Kasumi-1 (cell line): Measurements from ENCODE around the gene CST4.
"Not testable (repeated sequence)": the region's sequence is repeated elsewhere in the genome, so short reads cannot be mapped to it uniquely, and the experiment has no call there.

Experiments used
- DNase-seq, 2 experiments: peaks; one replicate each; lab custom pipeline; 2025; lab: John Stamatoyannopoulos, UW

Gene CST4

GRCh38 chr20:23641936-23642751 is 46.7 kb downstream of the CST4 start:
- peak; percentile 30 to 33 for DNase-seq

GRCh38 chr20:23640671-23641667 is 47.9 kb downstream of the CST4 start:
- no peak for DNase-seq

GRCh38 chr20:23640018-23640601 is 48.7 kb downstream of the CST4 start:
- DNase-seq, result no peak

- DNase-seq, result no peak
These were observed 49.3 kb downstream of the CST4 start for GRCh38 chr20:23639490-23639958.

GRCh38 chr20:23638309-23638708 is 50.5 kb downstream of the CST4 start:
- no peak for DNase-seq

GRCh38 chr20:23637282-23638221 is 51.3 kb downstream of the CST4 start, which contains the start of gene CST3:
Gene CST3 (minus strand): TSS chr20:23637955. CDS start chr20:23637862, 93 bp downstream.
- peak; percentile 91 to 93 for DNase-seq

GRCh38 chr20:23636908-23637281 is 51.9 kb downstream of the CST4 start:
- DNase-seq, result peak in 1 of 2 experiments; percentile 18

GRCh38 chr20:23636182-23636907 is 52.5 kb downstream of the CST4 start:
- DNase-seq, result no peak

- not testable (repeated sequence) for DNase-seq
These were observed 53.1 kb downstream of the CST4 start for GRCh38 chr20:23635768-23636090.
